Activated CD4-positive, alpha-beta T cell treated with anti-CD3 and anti-CD28 coated beads, Interleukin-2, amount 50 U/mL, for 1 hour (primary cell): ENCODE data around the gene MAML3.

Experiments
- DNase-seq: peaks from one replicate; pipeline ENCODE4 v3.0.0-alpha.2; 2020

The MAML3 gene

DNA sequence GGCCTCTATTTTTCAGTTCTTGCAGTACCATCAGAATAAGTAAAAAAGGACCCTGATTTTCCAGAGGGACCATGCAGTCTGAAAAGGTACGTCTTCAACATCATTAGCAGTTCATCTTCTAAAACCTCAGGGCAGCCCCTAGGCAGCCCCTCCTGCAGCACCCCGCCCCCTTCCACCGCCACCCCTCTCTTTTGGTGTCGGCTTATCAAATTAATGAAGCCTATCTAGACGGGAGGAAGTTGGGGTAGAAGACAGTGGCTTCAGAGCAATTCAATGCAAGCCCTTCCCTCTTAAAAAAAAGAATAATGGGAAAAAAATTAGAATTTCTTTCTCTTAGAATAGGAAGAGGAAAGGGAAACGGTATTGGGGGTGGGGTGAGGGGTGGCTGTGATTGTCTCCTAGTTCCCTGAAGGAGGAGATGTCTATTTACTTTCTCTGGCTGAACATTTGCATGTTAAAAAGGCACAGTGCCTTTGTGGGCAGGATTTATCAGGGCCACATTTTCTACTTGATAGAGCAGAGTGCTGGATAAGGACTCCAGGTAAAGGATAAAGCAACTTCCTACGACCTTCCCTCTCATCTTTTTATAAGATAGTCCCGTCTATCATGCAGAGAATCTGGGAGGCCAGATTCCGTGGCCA, 329.0 kb downstream of the MAML3 start:
- no peak for DNase-seq

DNA sequence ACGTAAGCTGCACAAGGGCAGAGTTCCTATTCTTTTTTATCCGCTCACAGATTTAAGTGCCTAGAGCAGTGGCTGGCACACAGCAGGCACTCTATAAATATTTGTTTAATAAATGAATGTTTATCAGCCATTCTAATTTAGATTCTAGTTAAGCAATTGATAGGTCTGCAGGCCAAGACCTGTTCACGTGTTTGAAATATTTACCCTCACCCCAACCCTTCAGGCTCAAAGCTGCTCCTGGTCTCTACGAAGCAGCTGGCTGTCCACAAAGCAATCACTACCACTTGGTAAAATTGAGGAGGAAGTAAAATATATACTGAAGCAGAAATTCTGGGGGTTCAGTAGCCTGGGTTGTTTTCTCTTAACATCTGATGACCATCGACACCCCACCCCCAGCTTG, 330.2 kb downstream of the MAML3 start:
- no peak for DNase-seq

DNA sequence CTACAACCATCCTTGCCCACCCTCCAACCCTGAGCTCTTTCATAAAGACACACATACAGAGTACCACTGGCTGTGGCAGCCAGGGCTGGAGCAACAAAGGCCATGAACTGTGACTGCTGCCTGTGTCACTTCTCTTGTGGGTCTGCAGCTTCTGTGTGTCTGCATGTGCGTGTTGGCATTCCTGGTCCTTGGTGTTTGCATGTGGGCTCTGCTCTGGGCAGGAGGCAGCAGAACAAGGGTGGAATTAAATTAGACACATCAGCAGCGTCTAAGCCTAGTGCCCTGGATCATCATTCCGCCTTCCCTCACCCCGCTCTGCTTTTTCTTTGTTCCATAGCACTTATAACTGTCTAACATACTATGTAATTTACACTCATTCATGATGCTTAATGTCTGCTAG, 330.6 kb downstream of the MAML3 start:
- no peak for DNase-seq

DNA sequence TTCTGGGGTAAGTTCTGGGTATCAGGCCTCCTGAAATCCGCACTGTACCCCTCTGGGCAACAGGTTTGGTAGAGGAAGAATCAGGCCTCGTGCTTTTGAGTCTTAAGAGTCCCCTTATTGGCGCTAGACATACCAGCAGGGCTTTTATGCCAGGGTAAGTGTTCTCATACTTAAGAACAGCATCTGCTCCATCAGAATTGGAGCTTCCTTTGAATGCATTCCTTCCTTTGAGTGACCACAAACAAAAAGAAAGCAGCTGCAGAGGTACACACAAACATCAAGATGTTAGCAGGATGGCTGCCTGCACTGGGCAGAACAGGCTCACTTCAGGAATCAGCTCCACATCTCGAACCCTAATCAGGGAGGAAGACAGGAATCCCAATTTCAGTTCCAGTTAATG, 331.6 kb downstream of the MAML3 start:
- no peak for DNase-seq

DNA sequence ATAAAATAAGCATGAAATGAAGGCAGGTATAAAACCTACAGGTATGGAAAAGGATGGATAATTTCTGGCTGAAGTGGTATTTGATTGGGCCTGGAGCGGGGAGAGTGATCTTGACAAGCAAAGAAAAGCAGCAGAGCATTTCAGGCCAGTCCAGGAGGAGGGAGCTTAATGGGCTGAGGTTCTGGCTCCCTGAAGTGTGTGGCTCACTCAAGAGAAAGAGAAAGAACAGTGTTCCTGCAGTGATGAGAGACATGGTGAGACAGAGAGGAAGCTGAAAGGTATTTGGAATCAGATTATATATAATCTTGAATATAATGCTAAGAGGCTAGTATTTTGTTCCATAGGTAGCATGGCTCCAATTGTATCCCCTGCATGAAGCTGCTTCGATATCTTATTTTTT, 334.9 kb downstream of the MAML3 start:
- no peak for DNase-seq

DNA sequence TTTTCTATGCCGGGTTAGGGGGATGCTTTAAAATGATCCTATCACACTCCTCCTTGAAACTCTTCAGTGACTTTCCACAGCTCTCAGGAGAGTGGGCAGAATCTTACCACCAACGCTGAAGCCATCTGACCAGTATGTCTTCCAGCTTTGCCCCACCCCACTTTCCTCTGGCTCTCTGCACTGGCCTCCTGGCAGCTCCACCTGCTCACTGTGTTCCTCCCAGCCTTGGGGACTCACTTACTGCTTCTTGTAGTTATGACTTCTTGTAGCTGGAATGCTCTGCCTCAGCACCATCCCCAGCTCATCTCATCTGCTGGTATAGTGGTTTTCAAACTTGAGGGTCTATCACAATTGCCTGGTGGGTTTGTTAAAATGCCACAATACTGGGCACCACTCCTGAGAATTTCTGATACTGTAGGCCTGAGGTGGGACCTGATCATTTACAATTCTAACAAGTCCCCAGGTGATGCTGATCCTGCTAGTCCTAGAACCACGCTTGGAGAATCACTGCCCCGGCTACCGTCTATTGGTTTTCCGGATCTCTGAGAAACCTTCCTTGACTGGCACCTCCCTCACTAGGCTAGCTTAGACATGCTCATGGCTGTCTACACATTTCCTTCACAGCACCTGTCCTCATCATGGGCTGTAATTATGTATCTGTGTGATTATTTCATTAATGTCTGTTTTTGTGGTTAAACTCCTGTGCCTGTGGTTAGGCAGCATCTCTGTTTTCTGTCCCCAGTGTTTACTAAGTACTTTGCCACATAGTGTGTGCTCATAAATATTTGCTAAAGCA, 336.1 kb downstream of the MAML3 start:
- DNase-seq: no peak

DNA sequence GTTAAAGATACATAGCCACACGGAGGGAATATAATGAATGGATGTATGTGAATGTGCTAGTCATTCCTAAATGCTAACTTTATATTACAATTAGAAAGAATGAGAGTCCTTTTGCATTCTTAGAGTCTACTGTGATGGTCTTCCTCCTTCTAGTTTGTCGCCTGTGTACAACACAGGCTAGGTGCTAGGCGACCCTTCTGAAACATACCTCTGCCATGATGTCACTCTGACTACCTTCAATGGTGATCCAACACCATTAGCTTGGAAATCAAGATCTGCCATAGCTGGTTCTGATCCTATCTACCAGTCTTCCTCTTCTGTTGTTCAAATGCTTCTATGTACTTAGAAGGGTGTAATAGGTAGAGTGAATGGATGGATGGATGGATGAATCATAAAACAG, 337.1 kb downstream of the MAML3 start:
- DNase-seq: no peak

DNA sequence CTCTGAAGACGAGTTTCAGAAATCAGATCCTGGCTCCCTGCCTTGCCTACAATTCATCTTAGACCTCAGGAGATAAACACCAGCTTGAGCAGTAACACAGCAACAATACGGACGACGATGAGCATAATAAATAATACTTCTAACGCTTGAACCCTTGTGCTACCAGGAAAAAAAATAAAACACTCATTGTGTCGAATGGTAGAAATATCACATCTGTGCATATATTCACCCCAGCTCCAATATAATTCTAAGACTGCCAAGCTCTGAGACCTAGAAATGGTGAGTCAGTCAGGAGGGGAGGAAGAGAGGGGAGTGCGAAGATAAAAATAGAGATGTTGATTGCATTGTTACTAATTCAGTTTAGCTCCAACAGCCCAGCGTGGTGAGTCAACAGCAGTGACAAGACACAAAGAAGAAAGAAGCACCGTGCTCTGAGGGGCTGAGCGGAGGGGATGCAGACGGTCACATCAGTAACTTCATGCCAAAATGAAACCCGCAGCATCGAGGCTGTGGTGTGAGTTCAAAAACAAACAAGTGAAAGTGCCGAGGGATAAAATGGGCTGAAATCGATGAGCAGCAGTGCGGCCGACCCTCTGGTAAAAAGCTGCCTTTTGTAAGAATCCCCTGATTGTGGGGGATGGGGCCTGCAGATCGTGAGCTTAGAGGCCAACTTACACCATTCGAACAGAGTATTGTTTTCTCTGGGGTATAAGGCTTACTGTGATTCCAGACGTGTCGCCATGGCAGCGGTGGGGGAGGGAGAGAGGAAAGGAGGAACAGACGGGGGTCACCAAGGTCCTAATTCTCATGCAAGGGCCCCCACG, 338.0 kb downstream of the MAML3 start:
- DNase-seq: no peak

DNA sequence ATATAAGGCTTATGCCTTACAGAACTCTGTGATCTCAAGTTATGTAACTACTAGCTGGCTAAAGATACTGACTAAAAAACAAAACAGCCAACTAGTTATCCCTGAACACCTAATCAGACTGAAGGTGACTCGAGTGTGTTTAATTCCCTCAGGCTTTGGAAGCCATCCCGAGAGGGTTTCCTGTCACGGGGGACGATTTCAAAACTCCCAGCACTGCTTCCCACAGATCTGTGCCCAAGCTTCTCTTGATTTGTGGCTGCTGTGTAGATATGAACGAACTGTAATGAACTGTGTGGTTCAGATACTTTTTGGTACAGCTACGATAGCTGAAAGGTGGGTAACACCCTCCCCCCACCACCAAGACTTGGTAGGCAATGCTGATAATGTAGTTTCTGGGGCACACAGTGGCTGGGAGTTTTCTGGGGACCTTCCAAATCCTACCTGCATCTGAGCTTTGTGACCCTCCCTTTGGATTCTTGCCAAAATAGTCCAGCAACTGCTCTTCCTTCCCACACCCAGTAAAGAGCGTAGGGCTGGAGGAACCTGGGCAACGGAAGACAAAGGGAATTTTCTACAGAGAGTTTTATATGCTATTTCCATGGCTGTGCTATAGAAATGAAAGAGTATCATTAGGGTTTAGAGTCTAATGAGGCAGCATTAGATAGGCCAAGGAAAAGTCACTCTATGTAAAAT, 339.5 kb downstream of the MAML3 start:
- DNase-seq: no peak

DNA sequence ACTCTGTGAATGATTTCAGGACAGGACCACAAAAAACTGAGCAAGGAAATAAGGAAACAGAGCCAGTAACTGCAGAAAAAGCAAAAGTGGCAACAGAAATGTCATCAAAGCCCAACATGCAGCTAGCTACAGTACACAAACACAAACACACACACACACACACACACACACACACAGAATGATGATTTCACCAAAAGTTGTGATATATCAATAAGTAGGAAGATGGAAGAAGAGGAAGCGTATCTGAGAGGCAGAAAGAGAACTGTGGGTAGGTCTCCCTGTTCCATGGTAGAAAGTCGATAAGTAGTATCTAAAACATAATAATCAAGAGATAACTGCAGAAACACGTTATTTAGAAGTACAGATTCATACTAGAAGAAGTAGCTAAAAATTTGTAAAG, 340.1 kb downstream of the MAML3 start:
- no peak for DNase-seq

DNA sequence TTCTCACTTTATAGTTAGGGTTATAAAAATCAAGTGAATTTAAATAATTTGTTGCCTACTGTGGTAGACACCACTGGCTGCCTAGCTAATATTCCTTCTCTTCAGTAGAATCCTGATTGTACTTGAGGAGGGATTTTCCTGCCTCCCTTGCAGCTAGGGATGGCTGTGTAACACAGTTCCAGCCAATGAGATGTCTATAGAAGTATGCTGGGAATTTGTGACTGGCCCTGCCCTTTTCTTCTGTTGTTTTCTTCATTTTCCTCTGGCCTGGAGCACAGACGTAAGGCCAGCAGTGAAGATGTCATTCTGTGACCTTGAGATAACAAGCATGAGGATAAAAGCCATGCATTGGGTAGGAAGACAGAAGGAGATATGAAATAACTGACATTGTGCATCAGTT, 343.3 kb downstream of the MAML3 start:
- no peak for DNase-seq

DNA sequence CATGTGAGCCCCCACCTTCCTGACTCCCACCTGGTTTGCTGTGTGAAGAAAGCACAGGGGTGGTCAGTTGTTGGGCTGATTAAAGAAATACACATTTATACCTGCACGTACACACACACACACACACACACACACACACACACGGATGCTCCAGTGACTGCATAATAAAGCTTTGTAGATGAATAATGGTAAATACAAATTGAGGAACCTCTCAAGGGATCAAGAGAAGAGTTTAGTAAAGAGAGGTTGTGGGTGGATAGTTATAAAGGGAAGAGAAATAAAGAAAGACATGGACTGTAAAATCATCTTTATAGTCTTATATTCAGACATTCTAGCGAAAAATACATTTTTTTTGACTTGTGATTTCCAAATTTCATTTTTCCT, 344.2 kb downstream of the MAML3 start:
- no peak for DNase-seq

DNA sequence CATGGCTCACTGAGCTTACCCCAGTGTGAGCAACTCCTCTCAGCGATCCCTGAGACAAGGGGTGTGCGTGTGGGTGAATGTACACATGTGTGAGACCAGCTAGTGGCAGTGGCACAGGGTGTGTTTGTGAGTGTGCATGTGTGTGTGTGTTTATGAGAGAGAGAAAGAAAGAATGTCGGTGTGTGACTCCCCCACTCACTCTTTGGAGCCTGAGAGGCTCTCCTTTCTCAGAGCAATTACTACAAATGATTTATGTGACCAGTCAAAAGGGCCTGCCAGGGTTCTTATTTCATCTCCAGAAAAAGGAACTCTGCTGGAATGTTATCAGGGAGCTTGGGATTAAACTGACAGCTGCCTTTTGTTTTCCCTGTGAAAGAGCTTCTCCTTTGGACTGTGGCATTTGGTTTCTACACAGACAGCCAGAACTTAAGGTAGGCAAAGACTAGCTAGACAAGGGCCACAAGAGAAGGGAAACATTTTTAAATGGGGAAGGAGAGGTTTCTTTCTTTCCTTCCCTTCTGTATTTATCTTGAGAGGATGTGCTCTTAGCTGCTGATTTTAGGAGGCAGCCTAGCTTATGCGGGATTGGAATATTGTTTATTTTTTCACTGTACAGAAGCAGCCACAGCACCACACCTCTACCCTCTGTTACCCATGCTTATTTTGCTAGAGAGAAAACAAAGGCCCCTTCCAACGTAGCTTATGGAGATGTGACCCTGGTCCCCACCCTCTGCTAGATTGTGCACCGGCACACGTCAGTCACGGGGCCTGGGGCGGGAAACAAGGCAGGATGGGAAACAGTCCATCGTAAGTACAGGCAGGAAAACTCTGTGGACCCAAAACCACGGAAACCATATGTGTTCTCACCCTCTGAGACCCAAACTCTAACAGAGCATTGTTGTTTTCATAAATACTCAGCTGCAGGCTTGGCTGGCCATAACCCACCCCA, 344.9 kb downstream of the MAML3 start:
- DNase-seq: no peak

DNA sequence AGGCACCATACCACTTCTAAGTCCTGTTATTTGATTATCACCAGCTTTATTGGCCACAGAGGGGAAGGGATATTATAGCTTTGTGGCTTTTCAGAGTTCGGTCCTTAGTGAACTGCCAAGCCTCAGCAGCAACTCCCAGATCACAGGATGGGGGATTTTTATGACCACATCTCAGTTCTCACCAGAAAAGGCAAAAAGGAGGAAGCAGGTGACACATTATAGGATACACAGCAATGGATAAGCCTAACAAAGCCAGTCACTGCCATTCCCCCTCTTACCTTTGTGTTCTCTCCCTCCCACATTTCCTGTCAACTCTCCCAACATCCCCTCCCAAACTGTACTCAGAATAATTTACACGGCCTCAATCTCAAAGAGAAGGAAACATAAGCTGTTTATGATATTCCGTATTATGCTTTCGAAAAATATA, 345.6 kb downstream of the MAML3 start:
- no peak for DNase-seq

DNA sequence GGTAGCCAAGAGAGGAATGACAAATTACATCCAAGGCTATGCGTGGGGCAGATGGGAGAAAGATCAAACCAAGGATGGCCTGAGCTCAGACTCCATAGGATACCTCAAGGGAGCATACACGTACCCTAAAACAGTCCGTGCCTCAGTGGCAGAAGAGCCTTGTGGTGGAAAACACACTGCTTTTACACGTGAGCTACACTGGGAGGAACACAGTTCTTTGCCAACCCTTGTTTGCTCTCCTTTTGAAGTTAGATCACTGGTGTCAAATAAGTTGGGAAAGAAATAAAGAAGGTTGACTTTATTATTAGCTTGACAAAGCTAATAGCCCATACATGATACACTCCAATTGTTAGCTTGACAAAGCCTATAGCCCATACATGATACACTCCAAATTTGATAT, 346.5 kb downstream of the MAML3 start:
- no peak for DNase-seq

DNA sequence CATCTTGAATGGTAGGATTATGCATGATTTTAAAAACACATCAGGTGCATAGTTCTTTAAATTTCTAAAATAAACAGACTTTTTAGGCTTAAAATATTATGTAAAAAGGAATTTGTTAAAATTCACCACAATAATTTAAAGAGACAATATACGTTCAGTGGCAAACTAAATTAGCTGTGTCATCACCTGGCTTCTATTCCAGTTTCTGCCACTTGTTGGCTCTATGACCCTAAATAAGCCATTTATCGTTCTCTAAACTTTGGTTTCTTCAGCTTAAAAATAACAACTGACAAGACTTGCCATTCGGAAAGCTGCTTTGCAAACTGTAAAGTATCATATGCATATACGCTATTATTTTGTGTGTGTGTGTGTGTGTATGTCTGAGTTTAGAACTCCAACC, 347.1 kb downstream of the MAML3 start:
- DNase-seq: no peak

DNA sequence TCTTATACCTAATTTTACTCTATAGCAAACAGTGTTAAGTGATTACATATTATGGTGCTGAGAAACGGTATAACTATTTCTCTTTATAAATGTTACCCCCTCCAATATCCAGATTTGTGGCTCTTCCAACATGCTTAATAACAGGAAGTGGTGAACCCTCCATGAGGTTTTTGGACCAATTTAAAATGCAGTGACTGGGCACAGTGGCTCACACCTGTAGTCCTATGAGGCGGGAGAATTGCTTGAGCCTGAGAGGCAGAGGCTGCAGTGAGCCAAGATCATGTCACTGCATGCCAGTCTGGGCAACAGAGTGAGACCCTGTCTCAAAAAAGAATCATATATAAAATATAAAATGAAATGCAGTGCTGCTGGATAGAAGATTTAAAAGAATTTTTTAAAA, 351.1 kb downstream of the MAML3 start:
- DNase-seq: no peak

DNA sequence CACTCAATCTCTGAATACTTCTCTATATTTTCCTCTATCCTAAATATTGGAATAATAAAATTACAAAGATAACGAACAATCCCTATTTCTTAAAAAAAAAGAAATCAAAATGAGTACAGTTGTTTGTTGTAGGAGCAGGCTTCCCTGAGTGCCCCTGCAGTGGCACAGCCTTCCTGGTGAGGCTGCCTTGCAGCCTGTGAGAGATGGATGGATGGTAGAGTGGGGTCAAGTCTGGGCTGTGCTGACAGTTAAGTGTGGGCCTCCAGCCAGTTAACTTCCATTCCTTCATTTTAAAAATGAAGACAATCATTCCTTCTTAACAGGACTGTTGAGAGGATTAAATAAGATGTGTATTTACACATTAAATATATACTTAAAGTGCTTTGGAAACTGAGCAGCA, 351.5 kb downstream of the MAML3 start:
- no peak for DNase-seq

DNA sequence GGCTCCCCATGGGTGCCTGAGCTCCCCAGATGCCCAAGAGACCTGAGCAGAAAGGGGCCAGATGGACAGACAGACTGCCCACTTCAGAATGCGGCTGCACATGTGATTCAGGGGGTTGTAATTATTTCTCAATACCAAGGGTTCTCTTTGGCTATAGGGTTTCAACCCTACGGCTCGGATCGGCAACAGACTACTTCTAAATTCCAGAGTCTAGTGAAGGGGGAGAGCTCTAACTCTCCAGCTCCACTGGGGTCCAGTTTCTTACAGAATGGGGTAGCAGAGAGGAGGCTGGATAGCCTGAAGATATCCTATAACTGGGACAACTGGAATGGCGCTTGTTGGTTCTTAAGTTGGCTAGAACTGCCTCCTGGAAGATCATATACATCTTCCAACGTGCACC, 352.1 kb downstream of the MAML3 start:
- no peak for DNase-seq

DNA sequence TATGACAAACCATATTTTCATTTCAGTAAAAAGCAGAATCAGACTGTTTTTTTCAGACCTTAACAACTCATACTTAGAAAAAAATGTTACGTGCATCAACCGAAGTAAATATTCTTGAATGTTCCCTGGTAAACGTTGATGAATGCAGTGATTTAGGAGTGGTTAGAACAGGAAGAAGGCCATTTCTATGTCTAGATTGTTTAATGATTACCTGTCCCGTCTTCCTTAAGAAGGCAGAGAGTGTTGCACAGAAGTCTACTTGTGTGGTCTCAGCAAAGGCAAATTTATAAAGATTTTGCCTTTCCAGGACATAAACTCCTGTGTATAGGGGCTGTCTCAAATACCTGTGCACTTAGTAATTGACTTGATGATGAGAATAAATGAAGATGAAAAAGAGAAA, 353.9 kb downstream of the MAML3 start:
- no peak for DNase-seq

DNA sequence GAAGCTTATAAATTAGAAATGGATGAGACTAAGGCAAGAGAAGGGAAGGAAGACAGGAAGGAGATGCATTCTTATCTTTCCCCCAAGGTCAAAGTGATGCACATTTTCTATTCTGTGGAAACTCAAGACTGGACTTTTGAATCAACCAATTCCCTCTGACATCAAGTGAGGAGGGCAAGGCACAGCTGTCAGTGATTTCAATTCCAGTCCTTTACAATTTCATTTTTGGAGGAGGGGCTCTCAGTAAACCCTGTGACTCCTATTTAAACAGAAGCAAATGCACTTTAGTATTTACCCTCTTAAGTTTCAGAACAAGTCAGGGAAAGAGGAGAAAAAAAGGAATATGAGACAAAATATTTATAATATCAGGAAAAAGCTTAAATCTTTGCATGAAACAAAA, 354.4 kb downstream of the MAML3 start:
- DNase-seq: no peak

DNA sequence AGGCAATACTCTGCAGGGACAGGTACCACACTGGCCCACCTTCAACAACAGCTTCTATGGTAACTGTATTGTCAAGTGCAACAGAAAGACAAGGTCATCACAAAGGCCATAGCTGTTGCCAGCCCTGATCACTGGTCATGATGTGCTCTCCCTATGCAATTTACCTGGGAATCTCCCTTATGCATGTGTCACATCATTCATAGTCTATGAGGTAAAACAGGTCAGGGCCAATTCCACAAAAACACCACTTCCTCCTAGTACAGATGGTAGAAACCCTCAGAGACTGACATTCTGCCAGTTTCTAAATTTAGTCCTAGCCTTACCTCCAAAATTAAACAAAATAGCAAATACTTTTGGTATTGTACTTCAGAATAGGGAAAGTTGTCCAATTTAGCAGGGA, 355.5 kb downstream of the MAML3 start:
- DNase-seq: no peak
